Cardiac muscle cell (in vitro differentiated cells and primary cell): Measurements from ENCODE around the gene RAE1. TPM values are rescaled to one million over a fixed set of nuclear protein-coding genes. Genes with fewer than 3 reads are reported as not detected.

Experiments
- DNase-seq, 2 donors: peaks; one replicate each; pipeline versions ENCODE4 v3.0.0 to v3.0.0-alpha.2; 2010 to 2017; ENCODE audit warnings: low read depth in 1 of 2, low spot score in 1 of 2
- H3K27ac ChIP-seq: fragments of 200-600 bp; sonication (generic); 2 replicates; pipeline ENCODE4 v1.5.1; 2016
- H3K27me3 ChIP-seq: fragments of 200-600 bp; sonication (generic); 2 replicates; pipeline ENCODE4 v1.6.0; 2016; ENCODE audit warnings: control low read depth
- H3K36me3 ChIP-seq: fragments of 200-600 bp; sonication (generic); 2 replicates; pipeline ENCODE4 v1.5.1; 2016; ENCODE audit warnings: control low read depth
- H3K4me1 ChIP-seq: fragments of 200-600 bp; sonication (generic); 2 replicates; pipeline ENCODE4 v1.8.1; 2017; ENCODE audit warnings: low read depth, mild to moderate bottlenecking, mixed run types
- H3K4me3 ChIP-seq: fragments of 200-600 bp; sonication (generic); 2 replicates; pipeline ENCODE4 v1.5.1; 2016; ENCODE audit warnings: mild to moderate bottlenecking
- H3K9me3 ChIP-seq: fragments of 200-600 bp; sonication (generic); 2 replicates; pipeline ENCODE4 v1.5.1; 2017; ENCODE audit warnings: low read depth, mild to moderate bottlenecking, control low read depth
- polyA plus RNA-seq: library from polyadenylated mRNA; unstranded; fragments of >200 nt; fragmentation: Nextera tagmentation; extraction: Ambion mirVana; gene quantifications from 2 replicates; pipeline ENCODE4 v1.2.1, GENCODE V29; 2016
- total RNA-seq: library from RNA; depleted of rRNA; stranded (reverse); fragments of >200 nt; gene quantifications from 2 replicates; pipeline ENCODE4 v1.2.3, GENCODE V29; 2016
- TF ChIP-seq, protein P1 (sequence below): IDR thresholded peaks from 2 replicates; pipeline ENCODE4 v1.5.1; 2012; ENCODE audit warnings: low read depth, mild to moderate bottlenecking, low read length

The RAE1 gene
- total and polyA plus RNA-seq, 2 experiments from 2014 or later, result 34.2 to 72.4 TPM

DNA sequence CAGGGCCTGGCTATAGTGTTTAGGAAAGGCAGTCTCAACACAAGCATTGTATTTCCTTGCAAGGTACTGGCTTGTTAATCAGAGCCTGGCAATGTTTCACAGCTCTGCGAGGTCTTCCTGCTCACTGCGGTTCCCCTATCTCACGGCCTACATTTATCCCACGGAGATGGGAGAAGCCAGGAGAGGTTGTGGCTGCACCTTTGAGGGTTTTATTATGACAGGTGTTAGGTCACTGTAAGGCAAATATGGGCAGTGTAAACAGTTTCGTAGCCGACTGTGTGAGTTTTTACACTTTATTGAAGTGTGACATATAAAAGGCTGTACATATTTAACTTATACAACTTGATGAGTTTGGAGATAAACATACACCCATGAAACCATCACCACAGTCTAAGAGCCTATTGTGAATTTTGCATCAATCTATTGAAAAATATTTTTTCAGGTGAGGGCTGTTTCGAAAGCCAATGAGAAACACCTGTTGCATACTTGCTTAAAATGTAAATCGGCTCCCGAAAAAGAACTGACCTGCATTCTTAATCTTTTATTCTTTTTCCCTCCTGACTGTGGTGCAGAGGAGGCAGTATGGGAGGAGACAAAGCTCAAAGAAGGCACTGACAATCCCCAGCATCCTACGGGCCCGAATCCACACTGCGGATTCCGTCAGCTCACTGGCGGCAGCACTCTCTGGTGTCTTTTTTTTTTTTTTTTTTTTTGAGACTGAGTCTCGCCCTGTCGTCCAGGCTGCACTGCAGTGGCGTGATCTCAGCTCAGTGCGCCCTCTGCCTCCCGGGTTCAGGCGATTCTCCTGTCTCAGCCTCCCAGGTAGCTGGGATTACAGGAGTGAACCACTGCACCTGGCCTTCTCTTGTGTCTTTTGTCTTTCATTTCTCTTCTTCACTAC is 32.6 kb downstream of the RAE1 start:
- H3K27me3 ChIP-seq, result no peaks in the 10 kb centered on the region
- H3K9me3 ChIP-seq, result no peaks in the 10 kb centered on the region
- no peak overlapping the region for H3K4me3 ChIP-seq
- no peak for DNase-seq
- no peaks in the 10 kb centered on the region for H3K4me1 ChIP-seq
- no peak overlapping the region for H3K27ac ChIP-seq
- H3K36me3 ChIP-seq, result peaks cover 5% of the 10 kb centered on the region
- TF ChIP-seq, protein P1, sequence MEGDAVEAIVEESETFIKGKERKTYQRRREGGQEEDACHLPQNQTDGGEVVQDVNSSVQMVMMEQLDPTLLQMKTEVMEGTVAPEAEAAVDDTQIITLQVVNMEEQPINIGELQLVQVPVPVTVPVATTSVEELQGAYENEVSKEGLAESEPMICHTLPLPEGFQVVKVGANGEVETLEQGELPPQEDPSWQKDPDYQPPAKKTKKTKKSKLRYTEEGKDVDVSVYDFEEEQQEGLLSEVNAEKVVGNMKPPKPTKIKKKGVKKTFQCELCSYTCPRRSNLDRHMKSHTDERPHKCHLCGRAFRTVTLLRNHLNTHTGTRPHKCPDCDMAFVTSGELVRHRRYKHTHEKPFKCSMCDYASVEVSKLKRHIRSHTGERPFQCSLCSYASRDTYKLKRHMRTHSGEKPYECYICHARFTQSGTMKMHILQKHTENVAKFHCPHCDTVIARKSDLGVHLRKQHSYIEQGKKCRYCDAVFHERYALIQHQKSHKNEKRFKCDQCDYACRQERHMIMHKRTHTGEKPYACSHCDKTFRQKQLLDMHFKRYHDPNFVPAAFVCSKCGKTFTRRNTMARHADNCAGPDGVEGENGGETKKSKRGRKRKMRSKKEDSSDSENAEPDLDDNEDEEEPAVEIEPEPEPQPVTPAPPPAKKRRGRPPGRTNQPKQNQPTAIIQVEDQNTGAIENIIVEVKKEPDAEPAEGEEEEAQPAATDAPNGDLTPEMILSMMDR, result no peak

GRCh38 chr20:57384486-57384885 is 33.4 kb downstream of the RAE1 start:
- peaks cover 5% of the 10 kb centered on the region for H3K36me3 ChIP-seq
- no peaks in the 10 kb centered on the region for H3K9me3 ChIP-seq
- TF ChIP-seq, protein P1, result no peak
- DNase-seq, result no peak
- H3K4me1 ChIP-seq, result peaks cover 2% of the 10 kb centered on the region
- H3K27me3 ChIP-seq, result no peaks in the 10 kb centered on the region
- no peak overlapping the region for H3K27ac ChIP-seq
- H3K4me3 ChIP-seq, result no peak overlapping the region

- TF ChIP-seq, protein P1, result no peak
- Histone ChIP-seq H3K36me3 (peaks cover 5% of the 10 kb centered on the region), H3K9me3 (no peaks in the 10 kb centered on the region), H3K4me1 (peaks cover 8% of the 10 kb centered on the region), H3K27ac (peak overlapping the region; percentile 19), H3K4me3 (no peak overlapping the region), H3K27me3 (no peaks in the 10 kb centered on the region)
- DNase-seq, result no peak
Observed at GRCh38 chr20:57384953-57385761, 34.1 kb downstream of the RAE1 start.

GRCh38 chr20:57385940-57386339 is 34.9 kb downstream of the RAE1 start:
- no peak overlapping the region for H3K27ac ChIP-seq
- DNase-seq, result no peak
- H3K4me3 ChIP-seq, result no peak overlapping the region
- TF ChIP-seq, protein P1, result no peak
- H3K27me3 ChIP-seq, result no peaks in the 10 kb centered on the region
- H3K4me1 ChIP-seq, result peaks cover 16% of the 10 kb centered on the region
- no peaks in the 10 kb centered on the region for H3K9me3 ChIP-seq
- H3K36me3 ChIP-seq, result no peaks in the 10 kb centered on the region

- H3K4me1 ChIP-seq, result peaks cover 16% of the 10 kb centered on the region
- no peak for DNase-seq
- TF ChIP-seq, protein P1, result no peak
Observed at GRCh38 chr20:57386762-57387161, 35.7 kb downstream of the RAE1 start.

More at GRCh38 chr20:57386762-57387161, 35.7 kb downstream of the RAE1 start:
- H3K27ac ChIP-seq, result no peak overlapping the region
- H3K9me3 ChIP-seq, result no peaks in the 10 kb centered on the region
- H3K4me3 ChIP-seq, result no peak overlapping the region
- no peaks in the 10 kb centered on the region for H3K27me3 ChIP-seq
- no peaks in the 10 kb centered on the region for H3K36me3 ChIP-seq
